Right forelimb (tissue), 1 donor: ENCODE data around the gene SRSF5.
"Not testable (repeated sequence)": the region's sequence is repeated elsewhere in the genome, so short reads cannot be mapped to it uniquely, and the experiment has no call there.

ENCODE experiments used
- DNase-seq: peaks from one replicate; pipeline ENCODE4 v3.0.0-alpha.2; 2018

The SRSF5 gene

GRCh38 chr14:69766984-69767368, at the start of gene SRSF5:
Gene SRSF5 (plus strand): TSS chr14:69767142. CDS start chr14:69768157, 1,015 bp downstream.
- DNase-seq = peak; percentile 97

DNA sequence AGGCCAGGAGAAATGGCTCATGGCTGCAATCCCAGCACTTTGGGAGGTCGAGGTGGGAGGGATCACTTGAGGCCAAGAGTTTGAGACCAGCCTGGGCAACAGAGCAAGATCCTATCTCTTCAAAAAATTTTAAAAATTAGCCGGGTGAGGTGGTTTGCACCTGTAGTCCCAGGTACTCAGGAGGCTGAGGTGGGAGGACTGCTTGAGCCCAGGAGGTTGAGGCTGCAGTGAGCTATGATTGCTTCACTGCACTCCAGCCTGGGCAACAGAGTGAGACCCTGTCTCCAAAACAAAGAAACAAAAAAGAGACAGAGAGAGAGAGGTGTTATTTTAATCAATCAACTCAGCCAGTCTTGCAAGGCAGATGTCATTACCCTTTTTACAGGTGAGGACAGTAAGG, 48.3 kb upstream of the SRSF5 start:
- DNase-seq = not testable (repeated sequence)

DNA sequence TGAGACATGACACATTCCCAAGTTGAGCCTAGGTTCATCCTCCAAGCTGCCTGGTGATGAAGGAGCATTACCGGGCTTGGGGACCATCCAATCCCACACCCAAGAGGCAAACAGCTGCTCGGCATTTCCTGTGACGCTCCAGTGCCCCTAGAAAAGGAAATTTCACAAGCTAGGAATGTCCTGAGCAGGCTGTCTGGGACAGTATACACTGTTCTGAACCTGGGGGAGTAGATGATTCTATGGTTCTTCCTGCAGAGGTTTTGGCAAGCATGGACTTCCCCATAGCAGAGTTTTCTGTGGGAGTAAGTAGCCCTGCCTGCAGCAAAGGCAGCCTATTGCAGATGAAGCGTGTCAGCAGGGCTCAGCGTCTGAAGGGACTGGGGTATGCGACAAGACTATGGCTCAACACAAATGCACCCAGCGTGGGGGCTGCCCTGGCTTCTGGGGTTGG, 47.4 kb upstream of the SRSF5 start:
- no peak for DNase-seq

- no peak for DNase-seq
Measured at GRCh38 chr14:69720912-69721311, 46.0 kb upstream of the SRSF5 start.

- DNase-seq = peak; percentile 92
Measured at GRCh38 chr14:69726761-69727511, 40.0 kb upstream of the SRSF5 start.

GRCh38 chr14:69727860-69728259, 39.1 kb upstream of the SRSF5 start:
- no peak for DNase-seq

DNA sequence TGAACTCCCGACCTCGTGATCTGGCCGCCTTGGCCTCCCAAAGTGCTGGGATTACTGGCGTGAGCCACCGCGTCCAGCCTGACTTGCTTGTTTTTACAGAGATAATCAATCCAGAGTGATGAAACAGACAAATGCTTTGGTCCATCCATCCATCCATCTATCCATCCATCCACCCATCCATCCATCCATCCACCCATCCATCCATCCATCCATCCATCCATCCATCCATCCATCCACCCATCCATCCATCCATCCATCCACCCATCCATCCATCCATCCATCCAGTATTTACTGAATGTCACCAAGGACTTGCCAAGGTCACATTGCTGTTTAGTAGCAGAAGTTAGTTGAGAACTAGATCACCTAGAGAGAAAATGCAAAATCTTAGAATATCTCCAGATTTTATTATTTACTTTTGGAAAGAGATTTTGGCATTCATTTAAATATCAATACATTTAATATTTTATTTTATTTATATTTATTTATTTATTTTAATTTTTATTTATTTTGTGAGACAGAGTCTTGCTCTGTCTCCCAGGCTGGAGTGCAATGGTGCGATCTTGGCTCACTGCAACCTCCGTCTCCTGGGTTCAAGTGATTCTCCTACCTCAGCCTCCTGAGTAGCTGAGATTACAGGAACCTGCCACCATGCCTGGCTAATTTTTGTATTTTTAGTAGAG, 34.9 kb upstream of the SRSF5 start:
- not testable (repeated sequence) for DNase-seq

DNA sequence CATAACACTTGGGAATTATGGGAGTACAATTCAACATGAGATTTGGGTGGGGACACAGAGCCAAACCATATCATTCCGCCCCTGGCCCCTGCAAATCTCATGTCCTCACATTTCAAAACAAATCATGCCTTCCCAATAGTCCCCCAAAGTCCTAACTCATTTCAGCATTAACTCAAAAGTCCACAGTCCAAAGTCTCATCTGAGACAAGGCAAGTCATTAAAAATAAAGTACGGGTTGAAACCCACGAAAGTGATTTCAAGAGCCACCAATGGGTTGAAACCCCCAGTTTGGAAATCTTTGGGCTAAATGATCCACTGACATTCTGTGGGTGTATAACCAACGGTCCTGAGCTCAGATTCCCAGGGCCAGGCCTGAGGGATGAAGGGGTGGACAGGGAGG, 30.5 kb upstream of the SRSF5 start:
- DNase-seq = not testable (repeated sequence)

DNA sequence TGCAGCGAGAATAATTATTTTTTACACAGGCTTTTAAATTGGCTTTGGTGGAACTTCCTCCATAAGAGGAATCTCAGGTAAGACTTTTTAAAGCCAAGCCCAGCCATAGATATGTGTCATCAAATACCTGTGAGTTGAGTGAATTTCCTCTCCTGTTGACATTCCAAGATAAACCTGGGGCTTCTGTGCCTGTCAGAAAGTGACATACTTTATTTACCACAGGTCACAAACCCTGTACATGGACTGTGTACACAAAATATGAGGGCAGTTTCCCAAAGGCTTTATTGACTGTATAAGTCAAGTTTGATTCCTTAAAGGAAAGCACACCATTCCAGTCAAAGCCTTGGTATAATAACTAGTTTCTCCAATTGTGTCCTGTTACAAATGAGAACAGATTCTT, 25.9 kb upstream of the SRSF5 start:
- no peak for DNase-seq

- DNase-seq = no peak
Measured at GRCh38 chr14:69749956-69750355, 17.0 kb upstream of the SRSF5 start.

GRCh38 chr14:69750495-69750894, 16.4 kb upstream of the SRSF5 start:
- DNase-seq = no peak

DNA sequence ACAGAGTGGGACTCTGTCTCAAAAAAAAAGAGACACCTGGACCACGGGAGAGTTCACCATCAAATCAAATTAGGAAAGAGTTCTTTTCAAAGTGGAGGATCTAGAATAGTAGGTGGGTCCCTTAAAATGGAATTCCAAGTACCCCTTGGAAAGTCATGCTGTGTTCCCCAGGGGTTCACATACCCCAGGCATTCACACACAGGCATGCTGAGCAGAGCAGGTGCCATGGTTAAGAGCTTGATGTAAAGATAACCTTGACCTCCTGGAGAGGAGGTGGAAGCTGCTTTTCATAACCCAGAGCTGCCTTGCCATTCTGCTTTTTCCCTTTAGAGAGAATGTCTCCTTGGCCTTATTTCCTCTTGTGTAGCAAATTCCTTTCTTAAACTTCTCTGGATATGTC, 14.2 kb upstream of the SRSF5 start:
- DNase-seq = no peak

DNA sequence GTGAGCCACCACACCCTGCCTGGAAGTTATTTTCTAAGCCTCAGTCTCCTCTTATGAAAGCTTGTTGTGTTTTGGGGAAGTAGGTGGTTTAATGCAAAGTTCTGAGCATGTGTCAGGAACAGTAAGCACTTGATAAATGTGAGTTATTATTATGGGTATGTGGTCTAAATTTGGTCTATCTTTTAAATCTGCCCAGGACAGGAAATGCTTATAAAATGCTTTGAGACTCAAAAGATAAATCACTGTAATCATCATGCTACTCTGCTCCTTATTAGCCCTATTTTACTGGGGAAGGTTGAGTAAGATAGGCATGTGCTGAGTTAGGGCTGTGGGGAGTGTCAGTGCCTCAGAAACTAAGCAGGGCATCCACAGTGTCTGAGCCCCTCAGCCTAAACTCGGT, 13.1 kb upstream of the SRSF5 start:
- no peak for DNase-seq

DNA sequence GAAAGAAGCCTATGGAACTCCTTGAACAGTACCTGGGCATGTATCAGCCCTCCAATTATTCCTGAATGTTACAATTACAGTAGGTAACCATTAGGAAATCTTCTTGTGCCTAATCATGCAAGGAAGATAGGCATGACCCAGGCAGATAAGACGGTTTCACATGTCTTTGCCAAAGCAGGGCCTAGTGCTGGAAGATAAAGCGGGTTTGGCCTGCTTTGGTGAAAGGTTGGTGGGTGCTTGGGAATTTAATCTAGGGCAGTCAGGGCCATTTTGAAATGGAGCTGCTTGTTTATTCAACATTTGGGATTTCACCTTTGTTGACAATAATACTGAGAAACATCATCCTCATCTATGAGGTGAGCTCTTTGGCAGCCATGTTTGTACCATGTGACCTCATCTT, 12.5 kb upstream of the SRSF5 start:
- no peak for DNase-seq

- DNase-seq = no peak
Measured at GRCh38 chr14:69755296-69755695, 11.6 kb upstream of the SRSF5 start.

GRCh38 chr14:69755784-69756183, 11.2 kb upstream of the SRSF5 start:
- no peak for DNase-seq

DNA sequence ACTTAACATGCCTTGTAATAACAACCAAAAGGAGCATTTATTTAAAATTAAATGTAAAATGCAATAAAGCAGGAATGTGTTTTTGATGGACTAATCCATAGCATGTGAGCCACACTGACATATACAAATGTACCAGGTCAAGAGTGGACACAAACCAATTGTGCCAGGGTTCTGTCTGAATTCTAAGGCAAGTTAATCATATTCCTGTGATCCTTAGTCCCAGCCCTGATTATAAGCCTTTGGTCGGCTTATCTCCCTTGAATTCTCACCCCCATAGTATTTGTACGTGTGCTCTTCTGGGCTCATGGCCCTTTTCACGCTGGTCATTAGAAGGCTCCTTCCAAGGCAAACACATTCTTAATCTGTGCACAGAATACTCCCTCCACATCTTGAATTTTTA, 10.6 kb upstream of the SRSF5 start:
- DNase-seq = no peak

- no peak for DNase-seq
Measured at GRCh38 chr14:69760810-69761209, 6.1 kb upstream of the SRSF5 start.

DNA sequence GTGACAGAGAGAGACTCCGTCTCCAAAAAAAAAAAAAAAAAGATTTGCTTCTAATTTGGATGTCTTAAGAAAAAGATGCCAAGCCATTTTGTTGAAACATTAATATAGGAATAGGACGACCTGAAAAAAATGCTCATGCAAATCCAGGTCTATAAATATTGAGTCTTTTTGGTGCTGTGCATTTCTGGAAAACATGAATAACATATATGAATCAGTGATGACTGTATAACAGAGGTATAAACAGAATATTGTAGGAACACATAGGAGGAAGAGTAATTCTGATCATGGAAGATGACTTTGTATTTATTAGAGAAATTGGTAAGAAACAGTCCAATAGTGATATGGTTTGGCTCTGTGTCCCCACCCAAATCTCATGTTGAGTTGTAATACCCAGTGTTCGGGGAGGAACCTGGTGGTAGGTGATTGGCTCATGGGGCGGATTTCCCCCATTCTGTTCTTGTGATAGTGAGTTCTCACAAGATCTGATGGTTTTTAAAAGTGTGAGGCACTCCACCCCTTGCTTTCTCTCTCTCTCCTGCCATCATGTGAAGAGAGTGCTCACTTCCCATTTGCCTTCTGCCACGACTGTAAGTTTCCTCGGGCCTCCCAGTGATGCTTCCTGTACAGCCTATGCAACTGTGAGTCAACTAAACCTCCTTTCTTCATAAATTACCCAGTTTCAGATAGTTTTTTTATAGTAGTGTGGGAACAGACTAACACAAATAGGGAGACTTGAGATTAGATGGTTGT, 3.0 kb upstream of the SRSF5 start:
- DNase-seq = no peak

DNA sequence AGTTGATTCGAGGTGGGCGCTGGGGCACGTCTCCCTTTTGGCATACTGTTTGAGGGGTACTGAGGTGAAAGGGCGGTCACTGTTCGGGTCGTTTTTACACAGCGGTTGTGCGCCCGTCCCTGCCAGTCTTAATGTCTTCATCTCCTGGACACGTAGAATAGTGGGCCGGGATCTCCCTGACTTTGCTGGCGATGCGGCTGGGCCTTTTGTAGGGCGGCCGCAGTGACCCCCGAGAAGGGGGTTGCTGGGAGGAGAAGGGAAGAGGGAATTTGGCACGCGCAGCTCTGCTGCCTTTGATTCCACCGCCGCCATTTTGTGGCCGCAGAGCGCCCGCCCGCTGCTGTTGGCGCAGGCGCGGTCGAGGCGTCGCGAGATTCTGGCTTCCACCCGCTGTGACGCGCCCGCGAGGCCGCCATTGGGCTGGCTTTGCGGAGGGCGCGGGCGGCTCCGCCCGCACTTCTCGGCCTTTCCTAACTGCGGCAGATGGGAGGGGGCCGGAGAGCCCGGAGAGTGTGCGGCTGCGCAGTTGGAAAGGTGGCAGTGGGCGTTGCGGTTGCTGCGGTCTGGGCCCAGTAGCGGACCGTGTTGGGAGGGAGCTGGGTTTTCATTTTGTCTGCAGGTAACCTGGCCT, 542 bp downstream of the SRSF5 start:
- peak; percentile 95 for DNase-seq

GRCh38 chr14:69768873-69769272, 1.9 kb downstream of the SRSF5 start:
- DNase-seq = no peak

DNA sequence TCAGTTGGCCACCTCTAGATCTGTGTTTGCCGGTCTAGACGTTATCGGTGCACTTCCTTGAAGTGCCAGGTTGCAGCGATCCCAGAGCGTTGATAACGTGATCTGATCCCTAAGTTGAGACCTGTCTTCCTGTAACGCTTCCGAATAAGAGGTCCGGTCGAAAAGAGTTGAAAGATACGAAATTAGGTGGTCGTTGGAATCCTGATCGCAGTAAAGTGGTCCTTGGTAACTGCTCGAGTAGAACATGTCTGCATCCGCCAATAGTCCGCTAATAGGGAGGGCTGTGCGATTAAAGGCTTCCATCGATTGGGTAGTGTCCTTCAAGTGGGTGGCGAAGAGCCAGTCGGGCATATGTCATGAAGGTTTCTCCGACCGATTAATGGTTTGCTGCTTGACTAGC, 2.7 kb downstream of the SRSF5 start:
- no peak for DNase-seq

DNA sequence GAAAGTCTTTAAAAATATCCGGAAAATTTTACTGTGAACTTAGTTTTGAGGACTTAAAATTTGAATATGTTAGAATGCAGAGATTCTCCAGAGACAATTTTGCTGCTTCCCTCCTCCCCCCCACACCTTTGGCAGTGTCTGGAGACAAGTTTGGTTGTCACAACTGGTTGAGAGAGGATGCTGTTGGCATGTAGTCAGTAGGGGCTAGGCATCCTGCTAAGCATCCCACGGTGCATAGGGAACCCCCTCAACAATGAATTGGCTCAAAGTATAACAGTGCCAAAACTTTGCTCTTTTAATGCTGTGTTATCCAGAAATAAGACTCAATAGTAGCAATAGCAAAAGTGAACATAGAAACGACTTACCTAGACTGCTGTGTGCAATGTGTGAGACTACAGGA, 3.6 kb downstream of the SRSF5 start:
- DNase-seq = no peak
